Fibroblast of skin of abdomen (primary cell): ENCODE data around the gene CHD1L. TPM values are rescaled to one million over a fixed set of nuclear protein-coding genes. Genes with fewer than 3 reads are reported as not detected.
"Not testable (repeated sequence)": the region's sequence is repeated elsewhere in the genome, so short reads cannot be mapped to it uniquely, and the experiment has no call there.

Source experiments
- DNase-seq: peaks from one replicate; pipeline ENCODE4 v3.0.0-alpha.2; 2013
- polyA plus RNA-seq, 2 experiments: library from polyadenylated mRNA; unstranded; fragments of 120-200 nt; gene quantifications; one replicate each; pipeline ENCODE4 v1.2.1, GENCODE V29; 2013; ENCODE audit not compliant: insufficient read length in 2 of 2

CHD1L gene
- 35.8 TPM for polyA plus RNA-seq (2013, experiment 1 of 2; ENCODE audit: insufficient read length)
- polyA plus RNA-seq (2013, experiment 2 of 2; ENCODE audit: insufficient read length): 35.1 TPM

GRCh38 chr1:147242449-147243227, at the start of gene CHD1L:
TSS of gene CHD1L (plus strand) at chr1:147242684. CDS start at chr1:147242704, 20 bp downstream.
- peak; percentile 95 for DNase-seq

GRCh38 chr1:147197324-147197723, 45.2 kb upstream of the CHD1L start:
- not testable (repeated sequence) for DNase-seq

DNA sequence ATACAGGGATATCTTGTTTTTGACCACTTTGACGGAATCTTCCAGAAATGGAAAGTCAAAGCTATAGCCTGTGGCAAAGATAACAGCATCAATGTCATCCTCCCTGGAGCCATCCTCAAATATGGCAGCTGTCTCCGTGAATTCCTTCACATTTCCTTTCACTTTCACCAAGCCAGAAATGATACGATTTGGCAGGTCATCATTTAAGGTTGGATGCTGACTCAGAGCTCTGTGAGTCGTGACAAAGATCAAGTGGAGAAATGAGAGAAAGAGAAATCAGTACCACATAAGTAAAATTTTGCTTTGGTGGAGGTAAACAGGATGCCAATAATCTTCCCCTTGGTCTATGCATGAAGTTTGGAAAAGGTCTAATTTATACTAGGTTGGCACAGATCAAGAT, 41.2 kb upstream of the CHD1L start:
- peak; percentile 4 for DNase-seq

- DNase-seq: no peak
Observed at GRCh38 chr1:147201786-147202185, 40.7 kb upstream of the CHD1L start.

GRCh38 chr1:147202576-147202975, 39.9 kb upstream of the CHD1L start:
- no peak for DNase-seq

GRCh38 chr1:147204080-147204479, 38.4 kb upstream of the CHD1L start:
- no peak for DNase-seq

GRCh38 chr1:147207192-147207591, 35.3 kb upstream of the CHD1L start:
- DNase-seq: no peak

DNA sequence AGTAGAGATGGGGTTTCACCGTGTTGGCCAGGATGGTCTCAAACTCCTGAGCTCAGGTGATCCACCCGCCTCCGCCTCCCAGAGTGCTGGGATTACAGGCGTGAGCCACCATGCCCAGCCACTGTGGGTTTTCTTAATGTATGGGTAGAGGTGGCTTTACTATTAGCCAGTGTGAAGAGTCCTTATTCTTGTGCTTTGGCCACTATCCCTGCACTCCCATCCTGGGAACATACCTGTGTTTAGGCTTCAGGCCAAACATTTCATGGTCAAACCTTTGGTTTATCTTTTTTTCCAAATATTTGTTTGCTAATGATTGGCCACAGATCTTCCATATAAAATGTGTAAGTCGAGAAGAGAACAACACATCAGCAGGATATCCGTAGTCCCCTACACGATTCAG, 33.9 kb upstream of the CHD1L start:
- DNase-seq: no peak

DNA sequence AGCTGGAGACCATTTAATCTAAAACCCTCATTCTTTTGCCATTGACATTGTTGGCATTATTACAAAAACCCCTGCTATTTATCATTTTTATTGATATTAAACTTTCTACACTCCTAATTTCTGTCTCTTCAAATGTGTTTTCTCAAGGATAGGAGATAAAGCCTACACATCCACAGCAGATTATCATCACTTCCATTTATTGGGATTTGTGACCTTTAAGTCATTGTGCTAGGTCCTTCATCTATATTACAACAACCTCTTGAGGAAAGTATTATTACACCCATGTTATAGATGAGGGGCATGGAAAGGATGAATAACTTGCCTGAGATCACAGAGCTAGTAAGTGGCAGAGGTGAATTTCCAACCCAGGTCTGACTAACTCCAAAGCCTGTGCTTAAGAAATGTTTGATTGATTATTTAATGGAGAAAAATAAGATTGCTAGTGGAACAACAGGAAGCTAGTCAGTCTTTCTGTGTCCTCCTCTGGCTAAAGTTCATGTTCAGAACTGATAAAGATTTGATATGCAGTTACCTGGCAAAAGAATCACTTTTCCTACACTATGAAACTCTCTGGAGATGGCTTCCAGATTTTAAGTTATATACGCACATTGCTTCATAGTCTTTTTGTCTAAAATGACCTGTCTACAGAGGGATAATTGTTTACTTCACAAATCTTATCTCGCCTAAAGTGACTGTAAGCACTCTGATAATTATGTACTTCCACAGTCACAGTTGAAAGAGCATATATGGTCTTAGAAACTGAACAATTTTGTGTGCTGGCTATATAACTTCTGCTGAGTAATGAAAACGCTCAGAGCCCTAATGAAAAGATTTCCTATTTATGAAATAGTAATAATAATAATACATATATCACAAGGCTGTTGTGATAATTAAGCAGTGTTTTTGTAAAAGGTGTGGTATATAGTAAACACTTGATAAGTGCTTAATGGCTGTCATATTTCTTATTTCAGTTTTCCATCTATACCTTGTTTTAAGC, 32.4 kb upstream of the CHD1L start:
- DNase-seq: no peak

DNA sequence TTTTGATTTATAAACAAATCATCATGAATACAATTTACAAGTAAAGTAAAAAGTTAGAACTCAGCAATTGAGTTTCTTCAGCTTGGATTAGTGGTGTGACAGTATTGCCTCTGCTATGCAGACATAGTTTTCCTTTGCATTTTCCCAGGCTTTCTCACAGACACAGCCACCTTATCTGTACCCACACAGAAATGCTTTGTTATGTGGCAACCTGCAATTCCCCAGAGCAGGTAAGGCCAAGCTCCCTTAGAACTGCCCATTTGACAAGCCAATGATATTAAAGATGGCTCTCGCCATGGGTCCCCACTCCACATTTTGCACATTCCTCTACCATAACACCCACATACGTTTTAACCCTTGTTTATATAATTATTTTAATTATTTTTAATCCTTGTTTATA, 31.5 kb upstream of the CHD1L start:
- no peak for DNase-seq

GRCh38 chr1:147211577-147211976, 30.9 kb upstream of the CHD1L start:
- DNase-seq: no peak

DNA sequence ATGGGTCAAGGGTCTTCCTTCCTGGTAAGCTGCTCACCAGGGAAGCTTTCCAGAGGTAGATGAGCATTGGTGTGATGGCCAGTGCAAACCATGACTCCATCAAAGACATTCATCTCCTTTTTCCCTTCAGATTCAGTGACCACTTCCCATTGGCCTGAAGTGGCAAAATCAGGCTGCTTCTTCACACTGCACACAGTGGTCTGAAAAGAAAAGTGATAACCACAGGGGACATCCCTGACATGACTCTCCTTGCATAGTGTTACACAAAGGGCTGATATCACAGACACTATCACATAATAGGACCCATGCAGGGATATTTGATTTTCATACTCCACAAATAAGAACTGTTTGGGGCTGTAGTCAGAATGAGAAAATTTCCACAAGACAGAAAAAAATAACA, 29.2 kb upstream of the CHD1L start:
- DNase-seq: no peak

- no peak for DNase-seq
Observed at GRCh38 chr1:147214325-147214724, 28.2 kb upstream of the CHD1L start.

DNA sequence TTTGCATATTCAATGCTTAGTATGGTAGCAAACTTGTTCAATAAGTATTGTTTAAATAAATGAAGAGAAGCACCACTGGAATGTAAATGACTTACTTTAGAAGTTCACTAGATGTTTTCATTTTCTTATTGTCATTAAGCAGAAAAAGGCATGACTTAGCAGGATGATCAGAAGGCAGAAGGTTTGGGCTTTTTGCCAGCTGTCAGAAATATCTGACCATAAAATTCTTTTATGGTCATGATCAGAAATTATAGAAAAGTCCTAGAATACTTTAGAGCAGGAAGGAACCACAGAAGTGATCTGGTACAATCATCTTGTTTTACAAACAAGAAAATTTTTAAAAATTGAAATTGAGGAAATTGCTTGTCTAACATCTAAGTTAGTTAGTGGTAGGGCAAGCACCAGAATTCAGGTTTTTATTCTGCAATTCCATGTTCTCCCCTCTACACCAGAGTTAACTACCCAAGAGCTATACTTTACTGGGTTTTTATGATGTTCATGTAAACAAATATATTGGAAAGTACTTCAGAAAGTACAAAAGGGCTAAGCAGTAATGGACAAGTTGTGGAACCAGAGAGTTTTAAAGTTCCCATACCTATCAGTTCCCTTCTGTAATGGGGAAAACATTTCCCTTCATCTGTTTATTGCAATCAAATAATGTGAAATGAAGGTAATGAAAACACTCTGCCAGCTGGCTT, 27.5 kb upstream of the CHD1L start:
- DNase-seq: peak; percentile 31

DNA sequence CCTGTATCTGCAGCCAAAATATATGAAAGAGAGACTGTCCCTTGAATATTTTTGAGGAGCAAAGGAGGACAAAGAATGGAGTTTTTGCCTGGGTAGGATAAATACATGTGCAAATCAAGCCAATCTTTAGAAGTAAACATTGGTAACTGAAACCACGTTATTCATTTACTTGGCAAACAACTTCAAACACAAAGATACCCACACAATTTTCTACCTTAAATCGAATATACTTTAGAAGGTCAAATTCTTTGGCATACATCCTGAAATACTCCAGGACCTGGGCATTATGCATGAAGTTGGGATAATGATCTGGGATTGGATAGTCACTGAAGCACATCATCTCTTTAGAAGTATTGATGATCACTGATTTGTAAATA, 27.0 kb upstream of the CHD1L start:
- DNase-seq: no peak

- DNase-seq: no peak
Observed at GRCh38 chr1:147216124-147216523, 26.4 kb upstream of the CHD1L start.

DNA sequence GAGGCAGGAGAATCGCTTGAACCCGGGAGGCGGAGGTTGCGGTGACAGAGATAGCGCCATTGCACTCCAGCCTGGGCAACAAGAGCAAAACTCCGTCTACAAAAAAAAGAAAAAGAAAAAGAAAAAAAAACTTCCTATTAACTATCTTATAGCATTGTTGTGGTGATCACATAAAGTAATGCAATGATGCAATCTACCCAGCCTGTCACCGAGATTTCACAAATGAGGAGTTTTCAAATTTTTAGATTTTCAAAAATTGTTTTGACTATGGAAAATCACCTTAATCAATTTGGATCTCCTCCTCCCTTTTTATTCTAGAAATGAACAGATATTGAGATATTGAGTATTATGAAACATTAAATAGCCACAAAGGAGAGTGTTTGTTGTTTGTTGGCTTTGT, 25.3 kb upstream of the CHD1L start:
- no peak for DNase-seq

DNA sequence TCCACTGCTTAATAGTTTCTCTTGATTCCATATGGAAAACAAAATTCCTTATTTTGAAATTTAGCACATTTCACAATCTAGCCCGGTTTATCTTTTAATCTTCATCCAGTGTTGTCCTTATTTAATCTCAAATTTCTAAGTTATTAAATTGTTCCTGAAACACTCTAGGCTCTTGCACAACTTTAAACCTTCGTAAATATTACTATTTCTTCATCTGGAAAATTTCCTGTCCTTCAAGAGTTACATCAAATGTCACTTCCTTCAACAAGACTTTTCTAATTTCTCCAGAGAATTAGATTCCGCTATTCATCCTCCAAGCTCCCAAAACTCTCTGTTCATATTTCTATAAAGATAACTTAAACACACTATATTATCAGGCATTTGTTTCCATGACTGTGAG, 23.9 kb upstream of the CHD1L start:
- no peak for DNase-seq

- no peak for DNase-seq
Observed at GRCh38 chr1:147223740-147224615, 18.5 kb upstream of the CHD1L start.

- peak; percentile 51 for DNase-seq
Observed at GRCh38 chr1:147225193-147225730, 17.2 kb upstream of the CHD1L start, which contains the start of gene FMO5. TSS of gene FMO5 (minus strand) at chr1:147225339. CDS start at chr1:147225029, 310 bp downstream.

- DNase-seq: not testable (repeated sequence)
Observed at GRCh38 chr1:147231032-147231431, 11.5 kb upstream of the CHD1L start.
